Smooth muscle cell (in vitro differentiated cells): Measurements from ENCODE around the gene ATP2B1. TPM values are rescaled to one million over a fixed set of nuclear protein-coding genes. Genes with fewer than 3 reads are reported as not detected.

Source experiments
- DNase-seq: peaks from one replicate; lab custom pipeline; 2025; ENCODE audit not compliant: unreplicated experiment; lab: John Stamatoyannopoulos, UW
- H2AFZ ChIP-seq: fragments of 200-600 bp; sonication (generic); 2 replicates; pipeline ENCODE4 v1.6.0; 2016; ENCODE audit warnings: antibody characterized with exemption, low read depth, mild to moderate bottlenecking
- H3F3A ChIP-seq: fragments of 200-600 bp; sonication (generic); 2 replicates; pipeline ENCODE4 v1.6.0; 2017; ENCODE audit warnings: antibody characterized with exemption, low read depth
- H3K27ac ChIP-seq: fragments of 200-600 bp; sonication (generic); 2 replicates; pipeline ENCODE4 v1.5.1; 2016; ENCODE audit warnings: low read depth, mild to moderate bottlenecking
- H3K27me3 ChIP-seq: fragments of 200-600 bp; sonication (generic); 2 replicates; pipeline ENCODE4 v1.6.1; 2016; ENCODE audit warnings: low read depth, mild to moderate bottlenecking
- H3K36me3 ChIP-seq: fragments of 200-600 bp; sonication (generic); 2 replicates; pipeline ENCODE4 v1.5.1; 2016; ENCODE audit warnings: low read depth
- H3K4me1 ChIP-seq: fragments of 200-600 bp; sonication (generic); 2 replicates; pipeline ENCODE4 v1.5.1; 2016; ENCODE audit warnings: low read depth
- H3K4me2 ChIP-seq: fragments of 200-600 bp; sonication (generic); 2 replicates; pipeline ENCODE4 v1.6.0; 2016; ENCODE audit warnings: mild to moderate bottlenecking
- H3K4me3 ChIP-seq: fragments of 200-600 bp; sonication (generic); 2 replicates; pipeline ENCODE4 v1.5.1; 2016; ENCODE audit warnings: mild to moderate bottlenecking
- H3K79me2 ChIP-seq: fragments of 200-600 bp; sonication (generic); 2 replicates; pipeline ENCODE4 v1.6.0; 2016; ENCODE audit warnings: low read depth, mild to moderate bottlenecking
- H3K9ac ChIP-seq: fragments of 200-600 bp; sonication (generic); 2 replicates; pipeline ENCODE4 v1.6.0; 2016; ENCODE audit warnings: low read depth
- H3K9me3 ChIP-seq: fragments of 200-600 bp; sonication (generic); replicated peaks from 2 replicates; pipeline ENCODE4 v1.5.1; 2016; ENCODE audit warnings: low read depth
- H4K20me1 ChIP-seq: fragments of 200-600 bp; sonication (generic); 2 replicates; pipeline ENCODE4 v1.6.0; 2016; ENCODE audit warnings: low read depth
- WGBS: methylation state at CpG from one replicate; pipeline ENCODE4 v1.1.7; 2016; ENCODE audit warnings: low lambda C conversion rate; 5-methylcytosine and 5-hydroxymethylcytosine counted together
- polyA plus RNA-seq: library from polyadenylated mRNA; unstranded; fragments of >200 nt; fragmentation: Nextera tagmentation; extraction: Ambion mirVana; gene quantifications from 2 replicates; pipeline ENCODE4 v1.2.1, GENCODE V29; 2016
- total RNA-seq: library from RNA; depleted of rRNA; stranded (reverse); fragments of >200 nt; gene quantifications from 2 replicates; pipeline ENCODE4 v1.2.3, GENCODE V29; 2014
- TF ChIP-seq, protein P1 (sequence below): fragments of 200-600 bp; sonication (generic); IDR thresholded peaks from 2 replicates; pipeline ENCODE4 v1.5.1; 2017; ENCODE audit warnings: borderline replicate concordance, mild to moderate bottlenecking, antibody characterized with exemption; ENCODE audit not compliant: insufficient read depth, poor library complexity, severe bottlenecking

Gene ATP2B1
- total and polyA plus RNA-seq, 2 experiments from 2014 or later, result 42.8 to 70.1 TPM

DNA sequence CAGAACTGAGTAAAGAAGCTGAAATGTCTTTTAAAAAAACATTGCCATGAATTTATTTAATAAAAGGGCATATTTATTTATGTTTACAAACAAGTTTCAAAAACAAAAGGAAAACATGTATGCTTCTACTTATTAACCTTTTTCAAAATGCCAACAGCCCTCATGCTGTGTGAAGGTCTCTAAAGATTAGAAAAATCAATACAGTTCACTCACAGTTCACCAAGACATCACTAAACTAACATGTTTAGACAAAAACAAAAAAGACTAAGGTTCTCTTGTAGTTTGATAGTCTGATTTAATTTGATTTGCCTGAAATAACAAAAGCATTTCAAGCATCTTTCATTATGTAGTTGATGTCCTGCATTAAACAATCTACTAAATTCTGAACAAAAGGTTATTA lies 118.9 kb downstream of the ATP2B1 start:
- Histone ChIP-seq H3K9me3 (no peaks in the 10 kb centered on the region), H3K27me3 (no peaks in the 10 kb centered on the region), H3K9ac (no peak overlapping the region), H3K4me1 (peaks cover 6% of the 10 kb centered on the region), H3K36me3 (peaks cover 12% of the 10 kb centered on the region), H2AFZ (no peak overlapping the region), H3K79me2 (no peaks in the 10 kb centered on the region), H4K20me1 (no peaks in the 10 kb centered on the region), H3K27ac (no peak overlapping the region), H3K4me2 (no peak overlapping the region), H3K4me3 (no peak overlapping the region), H3F3A (no peaks in the 10 kb centered on the region)
- no peak for DNase-seq
- TF ChIP-seq, protein P1, sequence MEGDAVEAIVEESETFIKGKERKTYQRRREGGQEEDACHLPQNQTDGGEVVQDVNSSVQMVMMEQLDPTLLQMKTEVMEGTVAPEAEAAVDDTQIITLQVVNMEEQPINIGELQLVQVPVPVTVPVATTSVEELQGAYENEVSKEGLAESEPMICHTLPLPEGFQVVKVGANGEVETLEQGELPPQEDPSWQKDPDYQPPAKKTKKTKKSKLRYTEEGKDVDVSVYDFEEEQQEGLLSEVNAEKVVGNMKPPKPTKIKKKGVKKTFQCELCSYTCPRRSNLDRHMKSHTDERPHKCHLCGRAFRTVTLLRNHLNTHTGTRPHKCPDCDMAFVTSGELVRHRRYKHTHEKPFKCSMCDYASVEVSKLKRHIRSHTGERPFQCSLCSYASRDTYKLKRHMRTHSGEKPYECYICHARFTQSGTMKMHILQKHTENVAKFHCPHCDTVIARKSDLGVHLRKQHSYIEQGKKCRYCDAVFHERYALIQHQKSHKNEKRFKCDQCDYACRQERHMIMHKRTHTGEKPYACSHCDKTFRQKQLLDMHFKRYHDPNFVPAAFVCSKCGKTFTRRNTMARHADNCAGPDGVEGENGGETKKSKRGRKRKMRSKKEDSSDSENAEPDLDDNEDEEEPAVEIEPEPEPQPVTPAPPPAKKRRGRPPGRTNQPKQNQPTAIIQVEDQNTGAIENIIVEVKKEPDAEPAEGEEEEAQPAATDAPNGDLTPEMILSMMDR, result no peak

DNA sequence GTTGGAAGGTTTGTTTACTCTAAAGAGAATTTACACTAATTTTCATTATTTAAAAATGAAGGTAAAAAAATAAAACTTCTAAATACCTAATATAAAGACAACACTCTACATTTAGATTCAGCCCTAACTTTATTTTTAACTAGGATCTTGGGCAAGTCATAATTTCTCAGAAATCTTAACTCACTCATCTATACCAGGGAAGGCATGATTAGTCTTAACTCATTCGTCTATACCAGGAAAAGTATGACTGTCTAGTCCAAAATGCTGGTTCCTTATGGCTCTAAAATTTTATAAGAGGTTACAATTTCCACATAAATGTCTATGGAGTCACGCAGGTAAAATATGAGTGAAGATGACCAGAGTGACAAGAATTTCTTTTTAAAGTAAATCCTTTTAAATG lies 130.1 kb downstream of the ATP2B1 start:
- no peaks in the 10 kb centered on the region for H4K20me1 ChIP-seq
- no peaks in the 10 kb centered on the region for H3F3A ChIP-seq
- H3K9me3 ChIP-seq, result no peaks in the 10 kb centered on the region
- DNase-seq, result no peak
- H3K4me3 ChIP-seq, result no peak overlapping the region
- 96% methylated on average over 2 of the region's 2 CpGs for WGBS
- no peak overlapping the region for H3K4me2 ChIP-seq
- peaks cover 16% of the 10 kb centered on the region for H3K4me1 ChIP-seq
- no peak overlapping the region for H3K9ac ChIP-seq
- H3K27ac ChIP-seq, result no peak overlapping the region
- TF ChIP-seq, protein P1, result no peak
- no peaks in the 10 kb centered on the region for H3K79me2 ChIP-seq
- no peak overlapping the region for H2AFZ ChIP-seq
- no peaks in the 10 kb centered on the region for H3K36me3 ChIP-seq
- H3K27me3 ChIP-seq, result no peaks in the 10 kb centered on the region

DNA sequence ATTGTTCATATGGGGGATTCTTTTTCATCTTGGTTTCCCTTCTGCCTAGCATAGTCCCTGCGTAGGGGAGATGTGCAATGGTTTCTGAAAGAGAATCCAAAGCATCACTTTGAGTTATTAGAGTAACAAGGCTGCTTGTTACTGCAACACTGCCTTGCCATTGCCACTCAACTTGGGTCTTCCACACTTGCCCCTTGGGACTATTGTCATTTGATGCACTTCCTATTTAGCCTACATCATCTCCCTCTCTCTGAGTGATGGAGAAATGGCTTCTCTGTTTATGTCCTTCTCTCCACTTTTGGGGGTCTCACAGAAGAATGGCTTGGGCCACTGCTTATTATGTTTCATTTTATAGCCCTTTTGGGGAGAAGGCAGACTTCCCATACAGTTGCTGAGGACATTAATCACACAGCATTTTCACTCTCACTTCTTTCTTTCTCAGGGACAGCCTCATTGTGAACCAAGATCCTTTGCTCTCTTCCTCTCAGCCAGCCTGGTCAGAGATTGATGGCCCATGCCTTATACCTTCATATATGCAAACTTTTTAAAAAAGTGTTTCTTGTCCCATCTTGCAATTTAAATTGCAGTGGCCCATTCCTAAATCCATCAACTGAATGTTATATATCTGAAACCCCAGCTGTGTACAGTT lies 131.9 kb downstream of the ATP2B1 start:
- Histone ChIP-seq H2AFZ (no peak overlapping the region), H3K79me2 (no peaks in the 10 kb centered on the region), H3K4me3 (no peak overlapping the region), H3F3A (no peaks in the 10 kb centered on the region), H3K27ac (no peak overlapping the region), H4K20me1 (no peaks in the 10 kb centered on the region), H3K9me3 (no peaks in the 10 kb centered on the region), H3K36me3 (no peaks in the 10 kb centered on the region), H3K4me2 (no peak overlapping the region), H3K4me1 (peaks cover 16% of the 10 kb centered on the region), H3K9ac (no peak overlapping the region), H3K27me3 (no peaks in the 10 kb centered on the region)
- TF ChIP-seq, protein P1, result no peak
- no peak for DNase-seq
- 100% methylated on average over 1 of the region's 1 CpG for WGBS

DNA sequence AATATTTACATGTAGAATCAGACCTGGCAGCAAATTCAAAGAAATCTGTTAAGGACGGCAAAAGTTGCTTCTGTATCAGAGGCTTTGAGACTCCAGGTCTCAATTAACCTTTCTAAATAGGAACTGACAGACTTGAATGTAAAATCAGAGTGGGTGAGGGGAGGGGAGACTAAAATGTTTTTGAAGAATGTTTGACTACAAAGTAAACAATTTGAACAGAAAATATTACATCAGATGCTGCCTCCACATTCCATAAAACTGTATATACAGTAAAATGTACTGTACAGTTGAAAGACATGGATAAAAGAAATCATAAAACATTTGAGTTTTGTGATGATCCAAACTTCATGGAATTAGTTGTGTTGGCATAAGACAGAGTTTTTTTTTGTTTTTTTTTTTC lies 133.3 kb downstream of the ATP2B1 start:
- TF ChIP-seq, protein P1, result no peak
- 34% methylated on average over 1 of the region's 1 CpG for WGBS

More for the DNA sequence above, 133.3 kb downstream of the ATP2B1 start:
- H4K20me1 ChIP-seq, result no peaks in the 10 kb centered on the region
- H3K4me3 ChIP-seq, result no peak overlapping the region
- no peak overlapping the region for H2AFZ ChIP-seq
- no peaks in the 10 kb centered on the region for H3F3A ChIP-seq
- peak overlapping the region; percentile 56 for H3K27ac ChIP-seq
- no peaks in the 10 kb centered on the region for H3K27me3 ChIP-seq
- no peak overlapping the region for H3K9ac ChIP-seq
- H3K4me1 ChIP-seq, result peaks cover 16% of the 10 kb centered on the region
- H3K36me3 ChIP-seq, result no peaks in the 10 kb centered on the region
- H3K79me2 ChIP-seq, result no peaks in the 10 kb centered on the region
- peak overlapping the region; percentile 46 for H3K4me2 ChIP-seq
- DNase-seq, result no peak
- H3K9me3 ChIP-seq, result no peaks in the 10 kb centered on the region
